Frontal cortex (tissue), 4 donors: ENCODE results near the gene ELF5. TPM values are rescaled to one million over a fixed set of nuclear protein-coding genes. Genes with fewer than 3 reads are reported as not detected.
A peak's percentile ranks its signal among the peaks of the same experiment; 100 is the strongest.

Source experiments
- DNase-seq, 2 donors: peaks; one replicate each; pipeline ENCODE4 v3.0.0; 2012; ENCODE audit warnings: low spot score in 2 of 2
- FAIRE-seq: peaks from 2 replicates; lab custom pipeline; 2012; peaks lifted over from hg19 to GRCh38; lab: Jason Lieb, UNC
- total RNA-seq: library from RNA; depleted of rRNA; stranded (reverse); fragments of >200 nt; gene quantifications from one replicate; pipeline ENCODE4 v1.2.3, GENCODE V29; 2014
- donor health status: control.
- donor health status: control.
- donor health status: control.

The ELF5 gene
- total RNA-seq, result not detected

GRCh38 chr11:34513682-34514449, at the start of gene ELF5:
TSS of gene ELF5 (minus strand) at chr11:34513794. CDS start at chr11:34505749, 8,045 bp downstream.
- FAIRE-seq, result no peak
- DNase-seq, result no peak

GRCh38 chr11:34562976-34563375, 49.4 kb upstream of the ELF5 start:
- no peak for DNase-seq
- no peak for FAIRE-seq

- DNase-seq (no peak), FAIRE-seq (no peak)
These were observed 46.9 kb upstream of the ELF5 start for GRCh38 chr11:34560511-34560910.

GRCh38 chr11:34558673-34559072, 45.1 kb upstream of the ELF5 start:
- DNase-seq (no peak), FAIRE-seq (no peak)

- no peak for DNase-seq
- FAIRE-seq, result no peak
These were observed 44.6 kb upstream of the ELF5 start for GRCh38 chr11:34558211-34558610.

GRCh38 chr11:34552270-34552669, 38.7 kb upstream of the ELF5 start:
- FAIRE-seq (no peak), DNase-seq (no peak)

- DNase-seq (no peak), FAIRE-seq (no peak)
These were observed 35.7 kb upstream of the ELF5 start for GRCh38 chr11:34549271-34549670.

- DNase-seq, result no peak
- no peak for FAIRE-seq
These were observed 34.7 kb upstream of the ELF5 start for GRCh38 chr11:34548278-34548677.

- DNase-seq, result peak; percentile 19 to 51
- FAIRE-seq, result peak; percentile 61
These were observed 33.1 kb upstream of the ELF5 start for GRCh38 chr11:34546511-34547209.

- no peak for FAIRE-seq
These were observed 28.5 kb upstream of the ELF5 start for GRCh38 chr11:34542089-34542488.

GRCh38 chr11:34540870-34541269, 27.3 kb upstream of the ELF5 start:
- no peak for FAIRE-seq
- no peak for DNase-seq

More at GRCh38 chr11:34542089-34542488, 28.5 kb upstream of the ELF5 start:
- DNase-seq, result no peak

- FAIRE-seq (no peak), DNase-seq (no peak)
These were observed 24.0 kb upstream of the ELF5 start for GRCh38 chr11:34537636-34538035.

GRCh38 chr11:34536056-34536455, 22.5 kb upstream of the ELF5 start:
- DNase-seq (no peak), FAIRE-seq (no peak)

- no peak for DNase-seq
- no peak for FAIRE-seq
These were observed 21.2 kb upstream of the ELF5 start for GRCh38 chr11:34534826-34535225.

- FAIRE-seq (no peak), DNase-seq (no peak)
These were observed 18.1 kb upstream of the ELF5 start for GRCh38 chr11:34531663-34532062.

GRCh38 chr11:34530545-34531234, 17.1 kb upstream of the ELF5 start:
- DNase-seq (no peak), FAIRE-seq (no peak)

GRCh38 chr11:34529643-34530042, 16.0 kb upstream of the ELF5 start:
- DNase-seq, result no peak
- no peak for FAIRE-seq

- DNase-seq (no peak), FAIRE-seq (no peak)
These were observed 14.5 kb upstream of the ELF5 start for GRCh38 chr11:34528072-34528471.

- DNase-seq, result no peak
- FAIRE-seq, result no peak
These were observed 12.5 kb upstream of the ELF5 start for GRCh38 chr11:34525888-34526657.

GRCh38 chr11:34525098-34525497, 11.5 kb upstream of the ELF5 start:
- DNase-seq (no peak), FAIRE-seq (no peak)
